Stimulated activated CD8-positive, alpha-beta memory T cell treated with anti-CD3 and anti-CD28 coated beads, Interleukin-2, amount 100 ng/mL, for 1 hour (primary cell): ENCODE results near the gene CFAP91.
"Not testable (repeated sequence)": the region's sequence is repeated elsewhere in the genome, so short reads cannot be mapped to it uniquely, and the experiment has no call there.

Experiments used
- DNase-seq, 2 donors: peaks; one replicate each; pipeline ENCODE4 v3.0.0-alpha.2; 2020; ENCODE audit warnings: low read depth in 2 of 2

Gene CFAP91

DNA sequence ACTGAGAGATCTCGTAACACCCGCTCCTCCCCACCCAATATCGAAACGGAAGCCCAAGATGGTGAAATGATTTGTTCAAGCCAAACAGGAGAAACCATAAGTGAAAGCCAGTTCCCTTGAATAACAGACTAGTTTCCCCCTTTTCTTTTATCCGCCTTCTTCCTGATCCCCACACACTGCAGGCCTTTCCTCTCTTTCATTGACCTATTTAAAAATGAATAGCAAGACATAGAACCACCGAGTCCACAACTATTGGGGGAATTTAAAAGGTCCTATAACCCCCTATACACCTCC is 25.2 kb upstream of the CFAP91 start:
- DNase-seq, result no peak

DNA sequence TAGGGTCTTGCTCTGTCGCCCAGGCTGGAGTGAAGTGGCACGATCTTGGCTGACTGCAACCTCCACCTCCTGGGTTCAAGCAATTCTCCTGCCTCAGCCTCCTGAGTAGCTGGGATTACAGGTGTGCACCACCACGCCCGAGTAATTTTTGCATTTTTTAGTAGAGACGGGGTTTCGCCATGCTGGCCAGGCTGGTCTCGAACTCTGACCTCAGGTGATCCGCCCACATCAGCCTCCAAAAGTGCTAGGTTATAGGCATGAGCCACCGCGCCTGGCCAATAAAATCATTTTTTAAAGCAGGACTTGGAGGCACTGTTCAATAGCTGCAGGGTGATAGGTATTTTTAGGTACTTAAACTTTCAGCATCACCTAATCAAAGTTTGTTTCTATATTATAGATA is 24.6 kb upstream of the CFAP91 start:
- DNase-seq, result not testable (repeated sequence)

DNA sequence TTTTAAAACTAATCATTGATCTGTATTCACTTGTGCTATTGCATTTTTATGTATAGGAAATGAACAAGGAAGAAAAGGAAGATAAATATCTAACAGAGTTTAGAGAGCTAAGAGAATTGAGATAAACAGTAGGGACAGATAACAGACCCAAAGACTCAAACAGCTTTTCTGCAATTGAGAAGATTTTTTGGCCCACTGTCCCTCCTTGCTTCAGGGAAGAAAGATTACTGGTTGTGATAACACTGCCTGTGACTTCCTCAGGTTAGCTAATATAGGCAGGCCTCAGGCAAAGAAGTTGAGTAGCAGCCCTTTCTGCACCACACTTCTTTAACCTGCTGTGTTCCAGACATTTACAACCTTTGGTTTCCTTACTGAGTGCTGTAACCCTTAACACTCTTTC is 22.9 kb upstream of the CFAP91 start:
- no peak for DNase-seq

DNA sequence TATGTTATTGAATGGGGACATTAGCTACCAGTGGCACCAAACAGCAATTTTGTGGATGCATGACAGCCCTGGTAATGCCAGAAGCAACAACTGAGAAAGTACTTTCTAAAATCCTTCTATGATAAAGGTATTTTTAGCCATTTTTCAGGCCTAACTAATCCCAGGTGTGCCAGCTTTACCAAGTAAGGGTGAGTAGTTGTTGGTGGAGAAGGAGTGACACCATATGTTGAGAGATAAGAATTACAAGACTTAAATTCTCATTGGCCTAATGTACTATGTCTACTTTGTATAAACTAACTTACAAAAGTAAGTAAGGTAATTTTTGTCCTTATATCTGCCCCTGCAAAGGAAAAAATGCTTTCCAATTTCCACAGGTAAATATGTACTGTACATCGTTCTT is 21.5 kb upstream of the CFAP91 start:
- no peak for DNase-seq

DNA sequence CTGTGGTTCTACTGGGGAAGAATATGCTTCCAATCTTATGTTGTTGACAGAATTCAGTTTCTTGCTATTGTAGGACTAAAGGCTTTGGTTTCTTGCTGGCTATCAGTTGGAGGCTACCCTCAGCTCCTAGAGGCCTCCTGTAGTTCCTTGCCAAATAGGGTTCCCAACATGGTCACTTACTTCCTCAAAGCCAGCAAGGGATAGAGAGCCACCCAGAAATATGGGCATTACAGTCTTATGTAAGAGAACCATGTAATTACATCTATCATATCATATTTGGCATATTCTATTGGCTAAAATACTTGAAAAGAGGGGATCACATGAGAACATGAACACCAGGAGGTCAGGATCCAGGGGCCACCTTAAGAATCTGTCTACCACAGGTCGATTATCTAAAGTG is 19.4 kb upstream of the CFAP91 start:
- no peak for DNase-seq

DNA sequence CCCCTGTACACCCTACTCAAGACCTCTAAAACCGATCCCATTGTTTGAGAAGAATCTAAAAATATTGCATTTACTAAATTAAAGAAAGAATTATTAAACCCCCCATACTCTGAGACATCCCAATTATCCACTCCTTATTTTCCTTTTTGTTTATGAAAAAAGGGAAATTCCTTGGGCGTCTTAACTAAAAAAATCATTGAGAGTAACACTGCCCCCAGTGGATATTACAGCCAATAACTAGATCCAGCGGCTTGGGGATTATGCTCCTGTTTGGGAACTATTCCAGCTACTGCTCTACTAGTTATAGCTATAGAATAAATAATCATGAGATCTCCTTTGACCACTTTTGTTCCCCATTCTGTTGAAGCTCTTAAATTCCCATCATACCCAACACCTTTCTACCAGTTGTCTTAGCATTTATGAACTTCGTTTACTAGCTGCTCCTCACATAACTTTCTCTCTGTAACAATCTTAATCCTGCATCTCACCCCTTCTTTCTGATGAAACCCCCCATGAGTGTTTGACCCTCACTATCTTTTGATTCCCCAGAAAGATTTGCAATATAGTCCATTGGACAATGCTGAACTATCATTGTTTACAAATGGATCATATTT is 12.7 kb upstream of the CFAP91 start:
- no peak for DNase-seq

DNA sequence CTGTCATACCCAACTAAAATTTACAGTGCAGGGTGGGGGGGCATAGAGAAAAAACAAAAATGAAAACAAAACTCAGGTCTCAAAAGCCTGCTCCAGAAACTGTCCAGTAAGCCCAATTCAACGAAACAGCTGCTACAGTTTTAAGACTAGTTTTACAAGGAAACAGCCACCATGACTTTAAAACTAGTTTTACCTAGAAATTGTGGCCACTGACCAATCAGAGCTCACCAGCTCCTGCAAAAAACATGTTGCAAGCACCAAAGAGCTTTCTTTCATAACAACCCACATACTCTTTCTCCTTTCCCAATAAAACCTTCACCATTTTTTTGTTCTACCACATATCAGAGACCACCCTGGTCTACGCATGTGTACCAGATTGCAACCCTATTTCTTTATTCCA is 7.3 kb upstream of the CFAP91 start:
- no peak for DNase-seq

DNA sequence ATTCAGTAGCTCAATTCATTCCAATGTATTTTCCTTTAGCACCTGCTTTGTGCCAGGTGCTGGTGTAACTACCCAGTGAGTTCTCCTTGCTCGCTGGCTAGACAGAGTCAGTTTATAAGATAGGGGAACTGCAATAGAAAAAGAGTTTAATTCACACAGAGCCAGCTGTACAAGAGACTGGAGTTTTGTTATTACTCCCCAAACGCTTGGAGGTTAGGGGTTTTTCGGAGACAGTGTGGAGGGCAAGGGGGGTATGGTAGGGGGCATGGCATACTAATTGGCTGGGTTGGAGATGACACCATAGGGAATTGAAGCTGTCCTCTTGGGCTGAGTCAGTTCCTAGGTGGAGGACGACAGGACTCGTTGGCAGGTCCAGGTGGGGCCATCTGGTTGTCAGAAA is 5.4 kb upstream of the CFAP91 start:
- DNase-seq, result no peak

DNA sequence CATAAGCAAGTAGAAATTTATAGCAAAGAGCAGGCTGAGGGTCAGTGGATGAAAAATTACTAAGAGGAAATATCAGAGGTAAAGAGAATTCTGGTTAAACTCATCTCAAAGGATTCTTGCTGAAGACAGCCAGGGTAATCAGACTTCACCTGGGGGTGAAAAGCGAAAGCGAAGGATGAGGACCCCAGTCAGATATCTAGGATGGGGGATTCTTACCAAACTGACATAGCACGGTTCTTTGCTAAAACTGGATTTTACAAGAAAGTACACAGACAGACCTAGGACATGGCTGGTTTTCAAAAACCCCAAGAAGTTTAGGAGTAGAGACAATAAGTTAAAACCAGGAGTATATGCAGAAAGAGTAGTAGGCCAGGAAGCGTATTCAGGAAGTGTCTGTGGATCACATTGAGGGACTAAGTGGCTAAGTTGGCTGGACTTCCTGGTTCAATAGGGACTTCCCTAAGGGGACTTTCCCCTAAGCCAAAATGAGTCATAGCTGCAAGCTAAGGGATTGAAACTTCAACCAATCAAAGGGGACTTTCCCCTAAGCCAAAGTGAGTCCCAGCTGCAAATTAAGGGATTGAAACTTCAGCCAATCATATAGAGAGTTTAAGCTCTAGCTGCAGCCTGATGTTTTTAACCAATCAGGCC is 2.4 kb upstream of the CFAP91 start:
- no peak for DNase-seq

DNA sequence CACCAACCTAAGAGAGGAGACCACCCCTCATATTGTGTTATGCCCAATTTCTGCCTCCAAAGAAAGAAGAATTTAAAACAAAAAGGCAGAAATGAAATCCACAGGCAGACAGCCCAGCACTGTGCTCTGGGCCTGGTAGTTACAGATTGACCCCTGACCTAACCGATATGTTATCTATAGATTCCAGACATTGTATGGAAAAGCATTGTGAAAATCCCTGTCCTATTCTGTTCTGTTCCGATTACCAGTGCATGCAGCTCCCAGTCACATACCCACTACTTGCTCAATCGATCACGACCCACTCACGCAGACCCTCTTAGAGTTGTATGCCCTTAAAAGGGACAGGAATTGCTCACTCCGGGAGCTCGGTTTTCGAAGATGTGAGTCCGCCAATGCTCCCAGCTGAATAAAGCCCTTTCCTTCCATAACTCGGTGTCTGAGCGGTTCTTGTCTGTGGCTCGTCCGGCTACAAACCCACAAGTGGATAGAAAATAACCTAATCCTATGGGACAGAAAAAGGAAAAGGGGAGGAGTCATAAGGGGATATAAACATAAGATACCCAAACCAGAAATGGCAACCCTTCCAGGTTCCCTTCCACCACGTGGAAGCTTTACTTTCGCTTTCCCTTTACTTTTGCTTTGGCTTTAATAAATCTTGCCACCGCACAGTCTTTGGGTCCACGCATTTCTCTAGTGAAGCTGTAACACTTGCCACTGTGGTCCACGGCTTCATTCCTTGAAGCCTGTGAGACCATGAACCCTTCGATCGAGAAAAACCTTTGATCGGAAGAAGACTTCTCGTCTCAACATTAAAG is 1.7 kb upstream of the CFAP91 start:
- DNase-seq, result no peak

DNA sequence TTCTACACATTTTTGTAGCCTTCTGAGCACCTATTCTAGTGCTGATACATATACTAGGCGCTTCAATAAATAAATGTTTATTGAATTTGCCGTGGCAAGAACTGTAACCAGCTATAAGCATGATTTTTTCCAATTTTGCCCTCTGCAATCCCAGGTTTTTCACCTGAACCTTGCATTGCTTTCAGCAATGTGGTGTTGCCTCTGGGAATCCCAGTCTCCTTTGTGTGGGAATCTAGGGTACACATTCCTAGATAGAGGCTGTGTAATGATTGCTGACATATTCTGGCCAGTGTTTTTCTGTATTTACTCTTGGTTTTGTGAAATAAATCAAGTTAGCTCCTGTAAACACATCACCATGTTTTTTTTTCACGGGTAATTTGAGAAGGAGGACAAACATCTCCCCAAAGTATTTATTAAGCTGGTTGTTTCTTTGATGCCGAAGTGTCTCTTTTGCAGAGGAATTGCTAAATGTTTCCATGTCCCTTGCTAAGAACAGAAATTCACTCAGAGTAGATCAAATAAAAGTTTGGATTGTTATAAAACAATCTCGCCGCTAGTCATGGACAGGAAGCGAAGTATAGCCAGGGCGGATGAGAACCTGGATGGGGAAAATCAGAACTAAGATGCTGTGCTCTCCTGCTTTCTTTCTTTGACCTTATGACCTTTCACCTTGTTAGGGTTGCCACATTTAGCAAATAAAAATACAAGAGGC is 1.2 kb downstream of the CFAP91 start:
- no peak for DNase-seq

DNA sequence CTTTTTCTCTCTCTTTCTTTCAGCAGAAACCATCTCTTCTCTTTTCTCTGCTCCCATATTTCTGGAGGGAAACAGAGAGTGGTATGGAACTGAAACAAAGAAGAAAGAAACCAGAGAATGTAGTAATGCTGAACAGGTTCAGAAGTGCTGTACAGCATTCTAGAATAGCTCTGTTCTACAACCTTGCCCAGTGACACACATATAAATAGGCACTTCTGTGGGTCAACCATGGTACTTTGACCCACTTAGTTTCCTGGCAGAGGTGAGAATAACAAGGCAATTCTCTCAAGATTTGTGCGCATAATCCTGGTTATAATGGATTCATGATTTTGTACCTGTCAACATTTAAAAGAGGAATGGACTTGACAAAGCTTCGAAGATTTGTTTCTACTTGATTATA is 12.3 kb downstream of the CFAP91 start:
- no peak for DNase-seq

DNA sequence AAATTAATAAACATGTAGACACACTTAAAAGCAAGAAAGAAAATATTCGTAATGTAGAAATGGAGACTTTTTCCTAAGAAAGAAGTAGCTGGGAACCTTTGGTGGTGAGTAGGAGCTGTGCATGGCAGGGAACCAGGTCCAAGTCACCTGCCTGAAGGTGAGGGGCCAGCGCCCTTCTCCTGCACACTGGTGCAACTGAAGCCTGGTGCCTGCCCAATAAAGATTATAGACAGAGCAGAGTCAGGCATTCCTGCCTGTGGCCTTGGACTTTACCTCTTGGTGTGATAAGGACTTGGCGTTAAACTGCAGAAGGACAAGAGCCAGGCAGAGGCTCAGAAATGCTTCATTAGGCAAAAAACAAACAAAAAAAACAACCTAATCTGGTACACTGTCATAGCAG is 14.2 kb downstream of the CFAP91 start:
- DNase-seq, result no peak

DNA sequence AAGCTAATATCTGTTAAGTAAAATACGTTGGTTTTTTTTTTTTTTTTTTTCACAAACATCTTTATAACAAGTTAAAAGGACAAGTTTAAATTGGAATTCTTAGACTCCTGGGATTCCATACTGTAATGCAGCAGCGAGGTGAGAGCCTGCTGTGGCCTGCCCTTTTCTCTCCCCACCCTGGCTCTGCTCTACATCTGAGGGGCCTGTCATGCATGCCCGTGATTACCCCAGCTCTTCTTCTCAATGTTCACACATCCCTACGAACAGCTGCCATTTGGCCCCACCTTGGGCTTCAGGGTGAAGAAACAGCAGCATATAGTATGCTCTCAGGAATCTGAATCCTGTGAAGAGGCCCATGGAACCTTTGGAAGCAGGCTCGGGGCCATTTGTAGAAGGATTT is 14.7 kb downstream of the CFAP91 start:
- no peak for DNase-seq

DNA sequence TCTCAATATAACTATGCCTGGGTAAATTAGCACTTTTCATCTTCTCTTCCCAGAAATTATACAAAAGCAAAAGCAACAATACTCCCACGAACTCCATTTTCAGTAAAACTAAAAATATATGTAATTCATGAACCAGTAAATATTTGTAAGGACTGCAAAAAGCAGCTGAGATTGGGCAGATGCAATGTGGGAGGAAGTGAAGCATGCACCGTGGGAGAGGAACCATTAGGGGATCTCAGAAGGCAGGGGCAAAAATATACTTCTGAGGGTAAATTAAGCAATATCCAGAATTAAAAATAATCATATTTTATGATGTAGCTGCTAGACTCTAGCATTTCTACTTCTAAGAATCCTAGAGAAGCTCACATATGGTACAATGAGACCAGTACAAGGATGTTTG is 20.2 kb downstream of the CFAP91 start:
- no peak for DNase-seq

DNA sequence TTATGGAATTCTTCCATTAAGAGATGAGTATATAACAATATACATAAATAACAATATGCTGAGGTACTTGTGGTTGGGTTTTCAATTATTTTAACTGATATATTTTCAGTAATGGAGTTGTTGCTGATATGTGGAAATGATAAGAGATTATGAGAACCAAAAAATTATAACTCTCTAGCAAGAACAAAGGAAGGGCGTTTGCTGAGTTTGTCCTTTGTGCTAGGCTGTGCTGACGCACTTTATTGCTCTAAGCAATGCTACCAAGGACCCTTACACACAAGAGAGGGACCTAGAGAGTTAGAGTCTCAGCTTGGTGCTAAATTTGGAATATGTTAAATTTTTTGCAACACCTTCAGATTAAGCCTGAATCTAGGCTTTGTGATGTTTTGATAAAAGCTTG is 24.1 kb downstream of the CFAP91 start:
- no peak for DNase-seq

DNA sequence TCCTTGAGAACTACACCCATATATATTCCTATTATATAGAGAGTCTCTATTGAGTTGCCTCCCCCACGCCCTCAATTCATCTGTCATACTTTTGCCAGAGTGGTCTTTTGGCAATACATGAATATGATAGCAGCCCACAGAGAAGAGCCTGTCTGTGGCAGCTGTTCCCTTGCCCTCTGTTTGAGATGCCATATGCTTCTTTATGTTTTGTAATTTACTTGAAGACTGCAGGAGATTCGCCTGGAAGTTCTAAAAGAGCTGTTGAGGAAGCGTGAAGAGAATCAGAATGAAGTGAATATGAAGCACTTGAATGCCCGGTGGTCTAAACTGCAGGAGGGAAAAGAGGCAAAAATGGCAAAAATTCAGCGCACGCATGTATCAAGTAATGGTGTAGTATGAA is 27.2 kb downstream of the CFAP91 start:
- DNase-seq, result no peak

DNA sequence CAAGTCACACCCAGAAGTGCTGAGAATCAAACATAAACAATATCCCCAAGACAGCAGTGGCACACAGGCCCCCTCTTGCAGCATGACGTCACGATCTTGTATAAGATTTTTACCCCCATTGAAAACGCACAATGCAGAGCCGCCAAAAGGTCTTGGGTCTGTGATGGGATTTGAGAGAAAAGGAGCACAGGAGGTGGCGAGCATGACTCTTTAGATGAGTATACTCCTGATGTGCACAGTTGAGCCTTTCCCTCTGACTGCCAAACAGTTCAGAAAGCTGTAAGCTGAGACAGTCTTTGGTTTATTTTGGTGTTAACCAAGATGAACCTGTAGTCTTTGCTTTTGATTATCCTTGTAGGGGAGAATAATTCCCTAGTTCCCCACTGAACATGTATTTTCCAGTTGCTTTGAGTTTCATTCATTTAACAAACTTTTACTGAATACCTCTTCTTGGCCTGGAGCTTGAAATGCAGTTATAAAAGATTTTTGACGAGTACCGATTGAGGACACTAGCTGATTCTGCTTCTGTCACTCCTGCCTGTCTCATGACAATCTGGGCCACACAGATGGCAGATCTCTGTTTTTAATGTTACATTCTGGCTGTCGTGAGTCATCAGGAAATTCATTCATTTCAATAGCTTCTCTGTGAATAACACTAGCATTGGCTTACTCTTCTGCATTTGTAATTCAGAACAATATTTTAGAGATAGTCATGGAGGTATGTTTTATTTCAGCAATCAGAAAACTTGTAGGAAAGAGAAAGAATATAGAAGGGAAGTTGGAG is 28.9 kb downstream of the CFAP91 start:
- no peak for DNase-seq

DNA sequence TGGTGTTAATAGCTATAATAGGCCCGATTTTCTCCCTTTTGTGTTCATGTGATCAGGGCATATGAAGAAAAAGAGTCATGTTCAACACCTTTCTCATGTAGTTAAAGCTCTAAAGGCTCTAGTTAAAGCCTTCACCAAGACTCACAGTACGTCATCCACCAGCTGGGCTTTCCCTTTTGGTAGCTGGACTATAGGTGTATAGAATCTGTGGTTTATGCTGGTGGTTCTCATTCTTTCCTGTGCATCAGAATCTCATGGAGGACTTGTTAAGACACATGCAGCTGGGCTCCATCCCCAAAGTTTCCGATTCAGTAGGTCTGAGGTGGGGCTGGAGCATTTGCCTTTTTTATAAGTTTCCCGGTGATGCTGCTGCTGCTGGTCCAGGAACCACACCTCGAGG is 31.0 kb downstream of the CFAP91 start:
- no peak for DNase-seq

DNA sequence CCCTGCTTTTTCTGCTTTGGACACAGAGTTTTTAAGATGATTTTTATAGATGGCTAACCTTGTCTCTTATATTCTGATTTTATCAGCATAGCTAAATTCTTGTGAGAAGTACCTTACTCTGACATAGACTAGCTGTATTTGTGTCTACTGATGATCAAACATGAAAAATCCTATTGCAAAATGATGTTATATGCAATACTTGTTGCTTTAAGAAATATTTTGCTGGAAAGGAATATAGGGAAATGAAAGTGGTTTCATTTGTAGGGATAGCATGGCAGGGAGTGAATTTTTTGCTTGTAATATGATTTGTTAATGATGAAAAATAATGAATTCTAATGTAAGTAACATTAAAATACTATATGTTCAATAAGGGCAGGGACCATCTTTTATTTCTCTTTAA is 35.9 kb downstream of the CFAP91 start:
- DNase-seq, result no peak

DNA sequence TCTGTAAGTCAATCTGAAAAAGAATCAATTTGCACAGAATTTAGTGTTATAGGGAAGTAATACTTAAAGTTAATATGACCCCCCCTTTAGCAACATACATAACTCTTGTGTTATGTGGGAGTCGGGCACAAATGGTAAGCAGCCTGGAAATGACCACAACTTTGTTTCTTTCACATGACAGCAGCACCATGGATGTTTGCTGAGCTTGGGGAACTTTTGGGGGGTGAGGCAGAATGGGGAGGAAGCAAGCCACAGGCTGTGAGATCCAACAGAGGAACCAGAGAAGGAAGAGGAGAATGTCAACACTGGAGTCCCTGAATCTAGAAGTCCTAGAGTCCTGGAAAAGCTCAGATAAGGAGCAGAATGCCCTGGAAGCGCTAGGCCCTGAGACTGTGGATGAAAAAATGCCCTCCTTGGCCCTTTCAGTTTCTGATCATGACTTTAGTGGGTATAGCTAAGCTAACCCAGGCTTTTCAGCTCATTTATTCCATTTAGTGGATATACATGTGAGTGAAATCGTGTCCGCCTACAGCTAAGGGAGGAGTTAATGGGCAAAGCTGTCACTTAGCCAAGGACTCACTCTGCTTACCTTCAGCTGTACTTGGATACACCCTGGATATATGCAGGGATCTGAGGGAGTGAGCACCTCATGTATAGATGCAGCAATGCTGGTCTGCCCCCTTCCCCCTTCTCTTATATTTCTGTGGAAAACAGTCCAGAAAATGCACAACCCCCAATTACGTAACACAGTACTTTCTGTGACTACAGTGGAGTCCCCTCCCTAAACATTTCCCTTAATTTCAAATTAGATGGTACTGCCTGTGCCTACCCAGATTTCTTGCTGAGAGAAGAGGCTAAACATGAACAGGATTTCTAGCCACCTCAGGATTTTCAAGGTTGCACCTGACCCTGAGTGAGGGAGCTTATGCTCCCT is 39.1 kb downstream of the CFAP91 start:
- no peak for DNase-seq
